Thyroid gland (tissue), 4 donors: ENCODE data around the gene CD8B. TPM values are rescaled to one million over a fixed set of nuclear protein-coding genes. Genes with fewer than 3 reads are reported as not detected.
A peak's percentile ranks its signal among the peaks of the same experiment; 100 is the strongest.

Experiments
- DNase-seq, 2 donors: peaks; one replicate each; pipeline ENCODE4 v3.0.0-alpha.2; 2019
- H3K27ac ChIP-seq, 3 donors: fragments of 200-600 bp; sonication (generic); 1 replicate in 2 of 3; 2 replicates in 1 of 3; pipeline ENCODE4 v1.5.1; 2016 to 2019; ENCODE audit warnings: mild to moderate bottlenecking in 1 of 3, moderate library complexity in 1 of 3
- H3K27me3 ChIP-seq: fragments of 200-600 bp; sonication (generic); one replicate; pipeline ENCODE4 v1.5.1; 2019
- H3K36me3 ChIP-seq, 2 donors: fragments of 200-600 bp; sonication (generic); one replicate each; pipeline ENCODE4 v1.5.1; 2016 to 2019
- H3K4me1 ChIP-seq, 2 donors: fragments of 200-600 bp; sonication (generic); one replicate each; pipeline ENCODE4 v1.5.1; 2017 to 2019
- H3K4me3 ChIP-seq, 3 donors: fragments of 200-600 bp; sonication (generic); replicated peaks in 1 of 3; 1 replicate in 2 of 3; 2 replicates in 1 of 3; pipeline ENCODE4 v1.5.1; 2016; ENCODE audit warnings: mild to moderate bottlenecking in 1 of 3
- H3K9me3 ChIP-seq: fragments of 200-600 bp; sonication (generic); one replicate; pipeline ENCODE4 v1.5.1; 2017
- CTCF ChIP-seq, 6 experiments: fragments of 200-600 bp in 3 of 6; fragments of 450-650 bp in 3 of 6; sonication (generic) in 3 of 6; IDR thresholded peaks; one replicate each; pipeline ENCODE4 v1.5.1; 2016 to 2019; ENCODE audit warnings: antibody characterized with exemption in 6 of 6, mild to moderate bottlenecking in 2 of 6, inconsistent platforms in 1 of 6, moderate library complexity in 1 of 6
- POLR2A ChIP-seq, 2 donors: fragments of 450-650 bp; IDR thresholded peaks; one replicate each; pipeline ENCODE4 v1.6.1; 2017; ENCODE audit warnings: antibody characterized with exemption in 2 of 2, mild to moderate bottlenecking in 2 of 2, moderate library complexity in 1 of 2
- whole genome bisulfite sequencing, 2 donors: methylation state at CpG; one replicate each; pipeline ENCODE4 v1.1.5; 2017; 5-methylcytosine and 5-hydroxymethylcytosine counted together
- intact Hi-C: fragments of 100-400 bp; cut with DNase I; formaldehyde crosslinking; loops from one replicate; pipeline ENCODE4 v1.15.1; 2023
- total RNA-seq, 4 donors: library from RNA; depleted of rRNA; stranded (reverse); fragments of >200 nt; gene quantifications; one replicate each; pipeline ENCODE4 v1.2.3, GENCODE V29; 2016

CD8B gene
- total RNA-seq, 4 donors from 2014 or later = 0.54 to 4.6 (median 3.5) TPM; not detected in 1

- no peaks in the 10 kb centered on the region for H3K27me3 ChIP-seq
- TF ChIP-seq CTCF (IDR thresholded peaks at IDR 0.05) (no peak), POLR2A (IDR thresholded peaks at IDR 0.05) (no peak)
- no peaks in the 10 kb centered on the region for H3K36me3 ChIP-seq
- no peak overlapping the region for H3K27ac ChIP-seq
- intact Hi-C loops = no loop called here
- no peaks in the 10 kb centered on the region for H3K4me1 ChIP-seq
- H3K4me3 ChIP-seq = no peak overlapping the region
- H3K9me3 ChIP-seq = no peaks in the 10 kb centered on the region
- 94 to 96% methylated on average over 4 of the region's 4 CpGs for WGBS, 2 donors
- DNase-seq = no peak
These were observed 43.4 kb downstream of the CD8B start for GRCh38 chr2:86818114-86818801.

DNA sequence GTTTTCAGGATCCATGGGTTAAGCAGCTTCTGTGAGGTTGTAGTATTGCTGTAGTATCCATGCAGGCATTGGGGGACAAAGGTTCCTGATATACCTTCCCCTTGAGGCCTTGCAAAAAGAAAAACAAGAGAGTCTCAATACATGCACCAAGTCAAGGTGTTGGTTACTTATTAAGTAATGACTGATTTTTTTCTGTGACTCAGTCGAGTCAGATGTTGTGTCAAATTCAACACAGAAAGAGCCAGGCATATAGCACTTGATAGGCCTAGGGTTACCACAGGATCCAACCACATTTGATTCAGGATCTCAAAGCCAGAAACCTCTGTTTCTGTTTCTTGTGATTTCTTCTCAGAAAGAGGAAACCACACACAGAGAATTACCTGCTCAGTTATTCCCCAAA is 46.1 kb downstream of the CD8B start:
- no peak overlapping the region for H3K4me3 ChIP-seq
- no peaks in the 10 kb centered on the region for H3K27me3 ChIP-seq
- 72 to 88% methylated on average over 1 of the region's 1 CpG for WGBS, 2 donors
- H3K27ac ChIP-seq = no peak overlapping the region
- H3K9me3 ChIP-seq = no peaks in the 10 kb centered on the region
- intact Hi-C loops = no loop called here
- no peaks in the 10 kb centered on the region for H3K4me1 ChIP-seq
- H3K36me3 ChIP-seq = no peaks in the 10 kb centered on the region
- no peak for DNase-seq
- TF ChIP-seq CTCF (IDR thresholded peaks at IDR 0.05) (no peak), POLR2A (IDR thresholded peaks at IDR 0.05) (no peak)

- H3K36me3 ChIP-seq = no peaks in the 10 kb centered on the region
- no peaks in the 10 kb centered on the region for H3K9me3 ChIP-seq
- intact Hi-C loops = no loop called here
- peaks cover 5% of the 10 kb centered on the region for H3K27me3 ChIP-seq
- 18 to 33% methylated on average over 31 to 32 of the region's 43 CpGs for whole genome bisulfite sequencing, 2 donors
- H3K4me1 ChIP-seq = peaks cover 0 to 29% of the 10 kb centered on the region in 2 donors
- no peak for DNase-seq
- peak overlapping the region in 2 of 3 donors; percentile 1 to 3 for H3K4me3 ChIP-seq
- H3K27ac ChIP-seq = no peak overlapping the region
- TF ChIP-seq POLR2A (IDR thresholded peaks at IDR 0.05) (no peak), CTCF (IDR thresholded peaks at IDR 0.05) (no peak)
These were observed 52.1 kb downstream of the CD8B start for GRCh38 chr2:86809481-86810121.

DNA sequence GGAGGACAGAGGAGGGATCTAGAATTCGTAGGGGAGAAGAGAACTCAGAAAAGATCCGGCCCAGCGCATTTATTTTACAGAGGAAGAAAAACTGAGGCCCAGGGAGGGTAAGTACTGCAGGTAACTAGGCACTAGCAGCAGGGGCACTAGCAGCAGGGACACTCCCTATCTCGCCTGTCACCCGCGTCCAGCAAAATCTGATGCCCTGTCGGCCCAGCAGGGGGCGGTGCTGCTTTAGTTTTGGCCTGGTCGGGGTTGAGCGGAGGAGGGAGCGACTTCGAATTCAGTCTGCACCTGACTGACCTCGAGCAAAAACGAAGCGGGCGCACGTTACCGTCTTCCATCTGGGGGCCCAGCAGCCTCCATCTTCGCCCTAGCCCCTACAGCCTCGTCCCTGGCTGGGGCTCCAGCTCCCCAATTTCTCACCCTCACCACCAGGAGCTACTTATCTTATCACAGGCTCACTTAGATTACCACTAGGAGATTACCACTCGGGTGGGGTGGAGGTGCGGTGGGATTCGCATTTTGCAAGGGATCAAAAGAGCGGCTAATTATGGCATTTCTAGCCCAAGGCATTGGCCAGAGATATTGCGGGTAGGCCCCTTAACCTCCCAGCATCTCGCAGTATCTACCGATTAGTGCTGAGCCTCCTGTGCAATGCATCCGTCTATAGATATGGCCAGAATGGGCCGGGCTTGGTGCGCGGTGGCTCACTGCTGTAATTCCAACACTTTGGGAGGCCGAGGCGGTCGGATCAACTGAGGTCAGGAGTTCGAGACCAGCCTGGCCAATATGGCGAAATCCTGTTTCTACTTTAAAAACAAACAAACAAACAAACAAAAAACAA is 53.1 kb downstream of the CD8B start:
- no peak for TF ChIP-seq POLR2A (IDR thresholded peaks at IDR 0.05)
- TF ChIP-seq CTCF (IDR thresholded peaks at IDR 0.05) = peak; percentile 56 to 94 (median 81)
- Histone ChIP-seq H3K4me1 (peaks cover 0 to 29% of the 10 kb centered on the region in 2 donors), H3K4me3 (peak overlapping the region in 2 of 3 donors; percentile 34 to 35), H3K36me3 (no peaks in the 10 kb centered on the region), H3K9me3 (no peaks in the 10 kb centered on the region), H3K27me3 (peaks cover 5% of the 10 kb centered on the region), H3K27ac (peak overlapping the region in 2 of 3 donors; percentile 27 to 74)
- DNase-seq = peak; percentile 85 to 93
- intact Hi-C loops = no loop called here
- 22 to 25% methylated on average over 31 to 36 of the region's 36 CpGs for WGBS, 2 donors
